Nephron (organoid): ENCODE data around the gene URI1.

ENCODE experiments used
- H3K27ac Mint-ChIP-seq, 3 experiments: 2 replicates each; pipeline ENCODE4 v1.8.0; 2020; ENCODE audit warnings: mixed read lengths in 3 of 3, mild to moderate bottlenecking in 2 of 3, moderate library complexity in 1 of 3
- H3K27me3 Mint-ChIP-seq: 2 replicates; pipeline ENCODE4 v1.8.0; 2021; ENCODE audit warnings: low read depth, mild to moderate bottlenecking, moderate library complexity, mixed read lengths
- H3K36me3 Mint-ChIP-seq: 2 replicates; pipeline ENCODE4 v1.8.0; 2020; ENCODE audit warnings: low read depth, mixed read lengths
- H3K4me1 Mint-ChIP-seq: 2 replicates; pipeline ENCODE4 v1.8.0; 2020; ENCODE audit warnings: mixed read lengths
- H3K4me3 Mint-ChIP-seq, 3 experiments: 2 replicates each; pipeline ENCODE4 v1.8.0; 2020; ENCODE audit warnings: mild to moderate bottlenecking in 3 of 3, mixed read lengths in 3 of 3, moderate library complexity in 2 of 3
- H3K9me3 Mint-ChIP-seq: 2 replicates; pipeline ENCODE4 v1.8.0; 2020; ENCODE audit warnings: mixed read lengths
- TF ChIP-seq, protein P1 (sequence below), 3 experiments: fragments of 200-600 bp; sonication (generic); IDR thresholded peaks; one replicate each; pipeline ENCODE4 v1.5.0; 2021; ENCODE audit warnings: antibody characterized with exemption in 3 of 3; ENCODE audit not compliant: unreplicated experiment in 3 of 3

The URI1 gene

DNA sequence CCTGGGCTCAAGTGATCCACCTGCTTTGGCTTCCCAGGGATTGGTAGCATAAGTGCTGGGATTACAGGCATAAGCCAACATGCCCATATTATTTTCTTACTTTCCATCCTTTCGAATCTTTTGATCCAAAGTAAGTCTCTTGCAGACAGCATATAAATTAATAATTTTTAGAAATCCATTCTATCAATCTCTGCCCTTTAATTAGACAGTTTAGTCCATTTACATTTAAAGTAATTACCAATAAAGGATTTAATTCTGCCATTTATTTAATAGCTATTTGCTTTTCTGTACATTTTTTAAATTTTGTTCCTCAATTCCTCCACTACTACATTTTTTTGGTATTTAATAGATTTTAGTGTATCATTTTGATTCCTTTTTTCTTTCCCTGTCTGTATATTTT lies 7.3 kb upstream of the URI1 start:
- peaks cover 40% of the 10 kb centered on the region for H3K9me3 Mint-ChIP-seq
- TF ChIP-seq, protein P1, sequence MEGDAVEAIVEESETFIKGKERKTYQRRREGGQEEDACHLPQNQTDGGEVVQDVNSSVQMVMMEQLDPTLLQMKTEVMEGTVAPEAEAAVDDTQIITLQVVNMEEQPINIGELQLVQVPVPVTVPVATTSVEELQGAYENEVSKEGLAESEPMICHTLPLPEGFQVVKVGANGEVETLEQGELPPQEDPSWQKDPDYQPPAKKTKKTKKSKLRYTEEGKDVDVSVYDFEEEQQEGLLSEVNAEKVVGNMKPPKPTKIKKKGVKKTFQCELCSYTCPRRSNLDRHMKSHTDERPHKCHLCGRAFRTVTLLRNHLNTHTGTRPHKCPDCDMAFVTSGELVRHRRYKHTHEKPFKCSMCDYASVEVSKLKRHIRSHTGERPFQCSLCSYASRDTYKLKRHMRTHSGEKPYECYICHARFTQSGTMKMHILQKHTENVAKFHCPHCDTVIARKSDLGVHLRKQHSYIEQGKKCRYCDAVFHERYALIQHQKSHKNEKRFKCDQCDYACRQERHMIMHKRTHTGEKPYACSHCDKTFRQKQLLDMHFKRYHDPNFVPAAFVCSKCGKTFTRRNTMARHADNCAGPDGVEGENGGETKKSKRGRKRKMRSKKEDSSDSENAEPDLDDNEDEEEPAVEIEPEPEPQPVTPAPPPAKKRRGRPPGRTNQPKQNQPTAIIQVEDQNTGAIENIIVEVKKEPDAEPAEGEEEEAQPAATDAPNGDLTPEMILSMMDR (IDR thresholded peaks at IDR 0.05; ENCODE audit: unreplicated experiment in 3 of 3) = no peak
- no peak overlapping the region for H3K4me3 Mint-ChIP-seq
- H3K27ac Mint-ChIP-seq = no peak overlapping the region
- H3K27me3 Mint-ChIP-seq = peaks cover 7% of the 10 kb centered on the region
- H3K4me1 Mint-ChIP-seq = no peaks in the 10 kb centered on the region
- peaks cover 11% of the 10 kb centered on the region for H3K36me3 Mint-ChIP-seq

- no peaks in the 10 kb centered on the region for H3K4me1 Mint-ChIP-seq
- TF ChIP-seq, protein P1 (IDR thresholded peaks at IDR 0.05; ENCODE audit: unreplicated experiment in 3 of 3) = no peak
- H3K4me3 Mint-ChIP-seq = no peak overlapping the region
- peaks cover 11% of the 10 kb centered on the region for H3K36me3 Mint-ChIP-seq
- H3K27me3 Mint-ChIP-seq = peaks cover 13% of the 10 kb centered on the region
- no peak overlapping the region for H3K27ac Mint-ChIP-seq
- H3K9me3 Mint-ChIP-seq = peaks cover 43% of the 10 kb centered on the region
Observed at GRCh38 chr19:29936409-29936808, 5.6 kb upstream of the URI1 start.

DNA sequence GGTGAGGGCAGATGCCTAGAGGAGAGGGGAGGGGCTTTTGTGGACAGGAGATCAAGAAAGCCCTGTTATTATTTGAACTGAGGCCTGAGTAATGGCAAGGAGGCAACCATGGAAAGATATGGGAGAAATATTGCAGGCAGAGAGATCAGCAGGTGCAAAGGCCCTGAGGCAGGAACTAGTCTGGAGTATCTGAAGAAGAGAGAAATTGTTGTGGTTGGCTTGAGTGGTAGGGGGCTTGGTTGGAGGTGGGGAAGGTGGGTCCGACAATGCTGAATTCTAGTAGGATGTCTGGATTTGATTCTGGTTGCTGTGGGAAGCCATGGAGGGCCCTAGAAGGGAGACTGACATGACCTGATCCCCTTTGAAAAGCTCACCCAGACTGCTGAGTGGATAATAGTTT lies 2.4 kb upstream of the URI1 start:
- TF ChIP-seq, protein P1 (IDR thresholded peaks at IDR 0.05; ENCODE audit: unreplicated experiment in 3 of 3) = no peak
- H3K4me1 Mint-ChIP-seq = peaks cover 16% of the 10 kb centered on the region
- H3K27me3 Mint-ChIP-seq = peaks cover 13% of the 10 kb centered on the region
- peaks cover 11% of the 10 kb centered on the region for H3K36me3 Mint-ChIP-seq
- H3K27ac Mint-ChIP-seq = no peak overlapping the region
- peak overlapping the region; percentile 37 to 70 (median 68) for H3K4me3 Mint-ChIP-seq
- H3K9me3 Mint-ChIP-seq = peaks cover 34% of the 10 kb centered on the region

GRCh38 chr19:29940971-29941585 lies 961 bp upstream of the URI1 start:
- H3K36me3 Mint-ChIP-seq = peaks cover 11% of the 10 kb centered on the region
- TF ChIP-seq, protein P1 (IDR thresholded peaks at IDR 0.05; ENCODE audit: unreplicated experiment in 3 of 3) = no peak
- H3K27ac Mint-ChIP-seq = peak overlapping the region; percentile 35 to 94 (median 62)
- peaks cover 26% of the 10 kb centered on the region for H3K9me3 Mint-ChIP-seq
- peaks cover 24% of the 10 kb centered on the region for H3K4me1 Mint-ChIP-seq
- peaks cover 13% of the 10 kb centered on the region for H3K27me3 Mint-ChIP-seq
- H3K4me3 Mint-ChIP-seq = peak overlapping the region; percentile 85 to 97 (median 89)

DNA sequence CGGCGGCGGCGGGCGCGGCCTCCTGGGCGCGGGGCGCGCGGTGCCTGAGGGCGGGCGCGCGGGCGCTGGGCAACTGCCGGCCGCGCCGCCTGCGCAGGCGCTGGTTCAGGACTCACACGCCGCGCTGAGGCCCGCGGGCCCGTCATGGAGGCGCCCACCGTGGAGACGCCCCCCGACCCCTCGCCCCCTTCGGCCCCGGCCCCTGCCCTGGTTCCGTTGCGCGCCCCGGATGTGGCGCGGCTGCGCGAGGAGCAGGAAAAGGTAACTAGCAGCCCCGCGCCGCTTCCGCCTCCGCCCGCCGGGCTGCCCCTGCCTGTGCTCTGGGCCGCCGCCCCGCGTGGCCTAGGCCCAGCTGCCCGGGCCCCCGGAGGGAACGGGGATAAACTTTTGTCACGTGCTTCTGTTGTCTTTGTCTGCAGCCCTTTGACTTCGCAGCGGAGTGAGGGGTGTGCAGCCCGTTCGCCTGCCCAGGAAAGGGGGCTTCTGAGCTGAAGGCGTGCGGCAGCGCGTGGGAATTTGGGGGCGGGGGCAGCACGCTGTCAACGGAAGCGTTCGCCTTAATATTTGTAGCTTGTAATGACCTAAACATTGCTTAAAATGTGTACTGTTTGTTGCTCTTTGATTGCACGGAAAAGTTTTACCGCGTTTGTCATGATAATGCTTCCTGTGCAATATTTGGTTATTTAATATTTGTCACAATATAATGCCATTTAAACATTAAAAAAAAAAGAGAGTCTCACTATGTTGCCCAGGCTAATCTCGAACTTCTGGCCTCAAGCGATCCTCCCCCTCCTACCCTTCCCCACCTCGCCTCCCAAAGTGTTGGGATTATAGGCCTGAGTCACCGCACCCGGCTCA lies 594 bp downstream of the URI1 start:
- Mint-ChIP-seq H3K9me3 (peaks cover 16% of the 10 kb centered on the region), H3K27me3 (peaks cover 13% of the 10 kb centered on the region), H3K4me3 (peak overlapping the region; percentile 98 to 99 (median 99)), H3K36me3 (peaks cover 6% of the 10 kb centered on the region), H3K4me1 (peaks cover 31% of the 10 kb centered on the region), H3K27ac (peak overlapping the region; percentile 69 to 89 (median 84))
- TF ChIP-seq, protein P1 (IDR thresholded peaks at IDR 0.05; ENCODE audit: unreplicated experiment in 3 of 3) = no peak
